GM06990 (cell line): Measurements from ENCODE around the gene NCK2.

Experiments used
- DNase-seq: peaks from one replicate; pipeline ENCODE4 v3.0.0-alpha.2; 2011; ENCODE audit not compliant: insufficient read length; ENCODE audit errors: extremely low read depth
- H3K27me3 ChIP-seq: replicated peaks from 2 replicates; pipeline ENCODE4 v1.6.0; 2011; ENCODE audit warnings: low read length; ENCODE audit not compliant: control insufficient read depth, insufficient read depth
- H3K36me3 ChIP-seq: 2 replicates; pipeline ENCODE4 v1.5.1; 2011; ENCODE audit warnings: low read length; ENCODE audit not compliant: control insufficient read depth, insufficient read depth
- H3K4me3 ChIP-seq: replicated peaks from 2 replicates; pipeline ENCODE4 v1.5.1; 2011; ENCODE audit warnings: low read depth, mild to moderate bottlenecking, control low read depth, low read length
- TF ChIP-seq, protein P1 (sequence below): IDR thresholded peaks from 2 replicates; pipeline ENCODE4 v1.5.1; 2011; ENCODE audit warnings: low read length, control low read depth, mild to moderate bottlenecking, inconsistent platforms; ENCODE audit not compliant: insufficient read depth, poor library complexity, severe bottlenecking

The NCK2 gene

DNA sequence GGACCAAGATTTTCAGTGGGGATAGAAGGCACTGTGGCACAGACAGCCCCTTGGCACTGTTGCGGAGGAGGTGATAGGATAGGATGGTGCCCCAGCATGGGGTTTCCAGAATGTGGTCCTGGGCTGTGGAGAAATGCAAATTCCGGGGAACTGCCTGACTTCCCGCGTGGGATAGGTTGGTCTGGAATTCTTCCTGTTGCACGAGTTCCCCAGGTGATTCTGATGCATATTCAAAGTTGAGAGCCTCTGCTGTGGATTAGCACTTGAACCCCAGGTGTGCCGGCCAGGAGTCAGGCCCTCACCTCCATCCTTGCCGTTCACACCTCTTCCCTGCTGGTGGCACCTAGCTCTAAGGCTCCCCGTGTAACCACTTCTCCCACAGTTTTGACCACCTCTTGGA lies 15.5 kb downstream of the NCK2 start:
- H3K4me3 ChIP-seq: no peak overlapping the region
- peaks cover 2% of the 10 kb centered on the region; the same call in 1 of the 2 replicates for H3K36me3 ChIP-seq
- H3K27me3 ChIP-seq: no peaks in the 10 kb centered on the region
- DNase-seq: no peak
- TF ChIP-seq, protein P1, sequence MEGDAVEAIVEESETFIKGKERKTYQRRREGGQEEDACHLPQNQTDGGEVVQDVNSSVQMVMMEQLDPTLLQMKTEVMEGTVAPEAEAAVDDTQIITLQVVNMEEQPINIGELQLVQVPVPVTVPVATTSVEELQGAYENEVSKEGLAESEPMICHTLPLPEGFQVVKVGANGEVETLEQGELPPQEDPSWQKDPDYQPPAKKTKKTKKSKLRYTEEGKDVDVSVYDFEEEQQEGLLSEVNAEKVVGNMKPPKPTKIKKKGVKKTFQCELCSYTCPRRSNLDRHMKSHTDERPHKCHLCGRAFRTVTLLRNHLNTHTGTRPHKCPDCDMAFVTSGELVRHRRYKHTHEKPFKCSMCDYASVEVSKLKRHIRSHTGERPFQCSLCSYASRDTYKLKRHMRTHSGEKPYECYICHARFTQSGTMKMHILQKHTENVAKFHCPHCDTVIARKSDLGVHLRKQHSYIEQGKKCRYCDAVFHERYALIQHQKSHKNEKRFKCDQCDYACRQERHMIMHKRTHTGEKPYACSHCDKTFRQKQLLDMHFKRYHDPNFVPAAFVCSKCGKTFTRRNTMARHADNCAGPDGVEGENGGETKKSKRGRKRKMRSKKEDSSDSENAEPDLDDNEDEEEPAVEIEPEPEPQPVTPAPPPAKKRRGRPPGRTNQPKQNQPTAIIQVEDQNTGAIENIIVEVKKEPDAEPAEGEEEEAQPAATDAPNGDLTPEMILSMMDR: no peak

DNA sequence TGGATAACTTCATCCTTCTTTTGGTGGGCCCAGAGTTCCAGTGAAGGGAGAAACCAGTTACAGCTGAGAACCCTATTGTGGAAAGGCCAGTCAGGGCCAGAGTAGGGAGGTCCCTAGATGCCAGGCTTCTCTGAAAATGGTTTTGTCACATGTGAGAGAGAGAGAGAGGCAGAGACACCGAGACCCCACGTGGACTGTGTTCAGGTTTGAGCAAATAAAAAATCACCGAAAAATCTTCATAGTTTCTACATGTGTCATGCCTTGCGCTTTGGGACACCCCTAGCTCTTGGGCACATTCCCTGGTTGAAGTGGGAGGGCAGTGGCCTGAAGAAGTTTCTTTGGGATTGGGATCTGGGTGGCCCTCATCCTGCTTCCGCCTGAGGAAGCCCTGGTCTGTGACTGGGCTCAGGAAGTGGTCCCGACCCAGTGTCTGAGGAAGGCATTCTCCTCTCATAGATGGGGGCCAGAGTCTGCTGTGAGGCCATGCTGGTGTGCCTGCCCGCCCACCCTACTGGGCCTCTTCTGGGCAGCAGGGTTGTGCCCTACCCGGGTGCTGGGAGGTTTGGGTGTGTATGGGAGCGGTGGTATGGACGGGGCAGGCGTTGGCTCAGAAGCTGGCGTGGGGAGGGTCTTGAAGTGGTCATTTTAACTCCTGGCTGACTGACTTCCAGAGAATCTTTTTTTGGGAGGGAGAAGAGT lies 16.1 kb downstream of the NCK2 start:
- no peak for DNase-seq

DNA sequence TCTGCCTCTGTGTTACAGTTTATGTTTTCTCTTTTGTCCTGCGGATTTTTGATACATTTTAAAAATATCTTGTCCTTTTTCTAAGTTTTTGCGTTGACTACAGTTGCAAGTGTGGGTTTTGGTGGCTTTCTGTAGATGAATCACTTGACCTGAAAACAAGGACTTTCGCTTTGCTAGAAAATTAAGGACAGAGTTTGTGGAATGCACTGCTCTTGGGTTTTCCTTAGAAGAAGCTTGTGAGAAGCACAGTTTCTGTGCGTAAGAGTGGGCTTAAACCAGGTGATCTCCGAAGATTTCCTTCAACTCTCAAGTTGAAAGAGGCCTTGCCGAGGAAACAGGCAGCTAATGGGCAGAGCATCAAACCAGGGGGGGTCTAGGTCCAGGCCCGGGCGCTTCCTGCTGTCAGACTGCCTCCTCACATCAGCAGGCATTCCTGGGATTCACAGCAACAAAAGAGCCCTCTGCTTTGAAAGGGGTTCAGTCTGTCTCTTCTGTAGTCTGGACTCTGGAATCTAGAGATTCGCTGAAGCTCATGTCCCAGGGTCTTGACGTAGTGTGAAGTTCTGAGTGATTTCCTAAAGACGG lies 17.3 kb downstream of the NCK2 start:
- no peak overlapping the region for H3K4me3 ChIP-seq
- TF ChIP-seq, protein P1: no peak
- peaks cover 6% of the 10 kb centered on the region for H3K36me3 ChIP-seq
- DNase-seq: no peak
- H3K27me3 ChIP-seq: no peaks in the 10 kb centered on the region

More for the DNA sequence above, 16.1 kb downstream of the NCK2 start:
- TF ChIP-seq, protein P1: no peak
- Histone ChIP-seq H3K4me3 (no peak overlapping the region), H3K36me3 (peaks cover 2% of the 10 kb centered on the region; the same call in 1 of the 2 replicates), H3K27me3 (no peaks in the 10 kb centered on the region)

DNA sequence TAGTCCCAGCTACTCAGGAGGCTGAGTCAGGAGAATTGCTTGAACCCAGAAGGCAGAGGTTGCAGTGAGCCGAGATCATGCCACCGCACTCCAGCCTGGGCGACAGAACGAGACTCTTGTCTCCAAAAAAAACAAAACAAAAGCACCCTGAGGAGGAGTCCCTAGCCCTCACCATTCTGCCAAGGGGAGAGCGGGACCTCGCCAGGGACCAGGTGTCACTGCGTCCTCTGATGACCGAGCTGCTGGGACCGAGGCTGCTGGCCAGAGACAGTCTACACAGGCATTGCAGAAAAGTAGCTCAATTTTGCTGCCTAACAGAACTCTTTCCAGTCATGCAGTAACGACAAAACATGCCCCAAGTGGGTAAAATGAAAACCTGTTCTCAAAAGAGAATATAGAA lies 18.4 kb downstream of the NCK2 start:
- no peak overlapping the region for H3K4me3 ChIP-seq
- H3K27me3 ChIP-seq: no peaks in the 10 kb centered on the region
- TF ChIP-seq, protein P1: no peak
- no peak for DNase-seq
- peaks cover 6% of the 10 kb centered on the region for H3K36me3 ChIP-seq

DNA sequence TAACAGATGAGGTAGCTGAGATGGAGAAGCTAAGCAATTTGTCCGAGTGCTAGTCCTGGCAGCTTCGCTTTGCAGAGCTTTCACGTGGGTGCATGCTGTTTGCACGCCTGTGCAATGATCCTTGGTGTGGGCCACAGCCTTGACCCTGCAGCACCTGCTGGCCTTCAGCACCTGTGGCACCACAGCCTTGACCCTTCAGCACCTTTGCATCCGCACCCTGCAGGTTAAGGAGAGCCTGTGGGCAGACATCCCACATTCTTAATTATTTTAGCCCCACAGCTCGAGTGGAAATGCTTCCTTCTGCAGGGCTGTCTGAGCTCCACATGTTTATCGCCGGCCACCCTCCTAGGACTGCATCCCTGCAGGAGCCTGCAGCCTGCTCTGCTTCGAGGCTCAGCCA lies 19.3 kb downstream of the NCK2 start:
- H3K36me3 ChIP-seq: peaks cover 6% of the 10 kb centered on the region
- H3K4me3 ChIP-seq: no peak overlapping the region
- TF ChIP-seq, protein P1: no peak
- no peaks in the 10 kb centered on the region for H3K27me3 ChIP-seq
- DNase-seq: no peak
